Measurements from ENCODE around the gene C3orf62. TPM values are rescaled to one million over a fixed set of nuclear protein-coding genes. Genes with fewer than 3 reads are reported as not detected.
"Not testable (repeated sequence)": the region's sequence is repeated elsewhere in the genome, so short reads cannot be mapped to it uniquely, and the experiment has no call there.

Gene C3orf62
- total RNA-seq, 1 donor from 2014 or later, result 2.9 TPM

DNA sequence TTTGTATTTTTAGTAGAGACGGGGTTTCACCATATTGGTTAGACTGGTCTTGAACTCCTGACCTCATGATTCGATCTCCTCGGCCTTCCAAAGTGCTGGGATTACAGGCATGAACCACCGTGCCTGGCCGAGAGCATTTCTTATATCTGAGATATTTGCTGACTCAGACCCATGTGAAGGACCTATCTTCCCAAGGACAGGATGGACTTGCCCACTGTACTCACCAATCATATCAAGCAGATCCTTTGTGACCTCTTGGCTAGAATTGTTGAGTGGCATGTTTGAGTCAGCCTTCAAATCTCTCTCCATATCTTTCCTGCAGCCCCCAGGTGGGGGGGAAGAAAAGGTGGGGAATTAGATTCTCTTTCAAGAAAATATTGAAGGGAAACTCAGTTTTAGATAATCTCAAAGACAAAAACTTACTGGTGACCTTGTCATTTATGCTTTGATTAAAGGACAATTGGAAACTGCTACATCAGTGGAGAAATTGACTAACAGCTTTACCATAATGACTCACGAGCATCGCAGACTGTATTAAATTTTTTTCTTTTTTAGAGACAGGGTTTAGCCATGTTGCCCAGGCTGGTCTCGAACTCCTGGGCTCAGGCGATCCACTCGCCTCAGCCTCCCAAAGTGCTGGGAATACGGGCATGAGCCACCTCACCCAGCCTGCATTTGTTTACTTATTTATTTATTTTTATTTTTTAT is 3.1 kb downstream of the C3orf62 start:
- DNase-seq (ENCODE audit: low spot score), result no peak
- intact Hi-C loops (cut with DNase I), result no loop called here

- DNase-seq (ENCODE audit: low spot score), result no peak
- intact Hi-C loops (cut with DNase I), result no loop called here
Observed at GRCh38 chr3:49271047-49271446, 6.0 kb downstream of the C3orf62 start.

GRCh38 chr3:49270156-49270500 is 6.9 kb downstream of the C3orf62 start:
- intact Hi-C loops (cut with DNase I), result no loop called here
- no peak for DNase-seq (ENCODE audit: low spot score)

GRCh38 chr3:49269443-49270155 is 7.4 kb downstream of the C3orf62 start:
- intact Hi-C loops (cut with DNase I), result no loop called here
- DNase-seq (ENCODE audit: low spot score), result no peak

- intact Hi-C loops (cut with DNase I), result no loop called here
- no peak for DNase-seq (ENCODE audit: low spot score)
Observed at GRCh38 chr3:49266410-49267095, 10.5 kb downstream of the C3orf62 start.

DNA sequence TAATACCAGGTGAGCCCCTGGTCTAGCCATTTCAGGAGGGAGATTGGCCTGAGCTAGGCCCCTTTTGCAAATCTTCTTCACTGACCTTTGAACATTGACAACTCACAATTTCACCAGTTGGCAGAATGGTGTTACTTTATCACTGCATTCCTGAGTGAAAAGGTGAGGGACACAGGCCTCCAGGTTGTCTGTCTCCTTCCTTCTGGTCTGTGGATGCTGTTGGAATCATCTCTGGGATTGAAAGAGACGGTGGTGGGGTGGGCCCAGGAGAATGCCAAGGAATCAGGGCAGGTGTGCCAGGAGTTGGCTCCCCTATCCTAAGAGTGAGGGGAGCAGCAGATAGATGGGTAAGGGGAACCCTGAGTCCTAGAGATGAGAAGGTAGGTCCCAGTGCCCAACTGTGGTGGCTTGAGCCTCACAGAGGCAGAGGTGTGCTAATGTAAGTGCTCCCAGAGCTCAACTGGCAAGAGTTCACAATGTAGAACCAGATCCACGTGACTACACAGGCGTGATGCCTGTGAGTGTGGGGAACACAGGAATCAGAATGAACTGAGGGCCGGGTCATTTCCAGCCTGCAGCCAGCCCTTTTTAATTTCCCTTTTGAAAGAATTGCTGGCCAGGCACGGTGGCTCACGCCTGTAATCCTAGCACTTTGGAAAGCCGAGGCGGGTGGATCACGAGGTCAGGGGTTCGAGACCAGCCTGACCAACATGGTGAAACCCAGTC is 11.2 kb downstream of the C3orf62 start:
- DNase-seq (ENCODE audit: low spot score), result no peak
- intact Hi-C loops (cut with DNase I), result no loop called here

- intact Hi-C loops (cut with DNase I), result no loop called here
- no peak for DNase-seq (ENCODE audit: low spot score)
Observed at GRCh38 chr3:49263159-49263889, 13.7 kb downstream of the C3orf62 start.

GRCh38 chr3:49260806-49261324 is 16.2 kb downstream of the C3orf62 start:
- no peak for DNase-seq (ENCODE audit: low spot score)
- intact Hi-C loops (cut with DNase I), result no loop called here

DNA sequence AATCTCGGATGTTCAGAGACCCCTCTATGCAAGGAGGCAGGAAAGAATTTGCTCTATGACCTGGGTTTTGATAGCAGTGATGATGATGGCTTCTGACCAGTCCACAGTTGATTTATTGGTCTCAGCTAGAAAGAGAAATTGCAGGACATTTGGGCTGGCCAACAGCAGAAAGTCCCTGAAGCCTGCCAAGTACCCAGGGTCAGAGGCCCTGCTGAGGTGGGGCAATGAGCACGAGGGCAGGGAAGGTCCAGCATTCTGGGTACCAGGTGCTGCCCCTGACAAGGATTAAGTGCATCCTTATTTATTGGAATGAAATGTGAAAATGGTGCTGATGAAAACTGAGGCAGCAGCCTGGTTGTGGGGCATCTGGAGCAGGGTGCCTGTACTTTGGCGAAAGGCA is 19.8 kb downstream of the C3orf62 start:
- intact Hi-C loops (cut with DNase I), result no loop called here

GRCh38 chr3:49255718-49256511 is 21.1 kb downstream of the C3orf62 start:
- intact Hi-C loops (cut with DNase I), result no loop called here
- DNase-seq (ENCODE audit: low spot score), result no peak

More for the DNA sequence above, 19.8 kb downstream of the C3orf62 start:
- no peak for DNase-seq (ENCODE audit: low spot score)

DNA sequence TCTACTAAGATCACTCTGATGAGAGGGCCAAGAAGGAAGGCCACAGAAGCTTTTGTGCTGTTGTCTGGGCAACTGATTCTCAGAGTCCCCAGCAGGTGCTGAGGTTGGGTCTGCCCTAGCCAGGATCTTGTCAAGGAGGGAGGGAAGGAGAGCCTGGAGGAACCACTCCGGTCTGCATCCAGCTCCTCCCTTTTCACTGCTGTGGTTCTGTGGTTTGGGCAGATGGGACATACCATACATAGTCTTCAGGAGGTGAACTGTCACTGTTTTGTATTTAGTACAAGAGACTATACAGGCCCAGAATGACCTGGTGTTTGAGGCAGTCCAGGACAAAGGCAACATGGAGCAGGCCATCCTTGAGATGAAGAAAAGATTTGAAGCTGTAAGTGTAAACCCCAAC is 21.9 kb downstream of the C3orf62 start:
- no peak for DNase-seq (ENCODE audit: low spot score)
- intact Hi-C loops (cut with DNase I), result no loop called here

GRCh38 chr3:49253512-49253911 is 23.5 kb downstream of the C3orf62 start:
- intact Hi-C loops (cut with DNase I), result no loop called here
- DNase-seq (ENCODE audit: low spot score), result no peak

- intact Hi-C loops (cut with DNase I), result no loop called here
Observed at GRCh38 chr3:49248840-49249227, 28.2 kb downstream of the C3orf62 start.

GRCh38 chr3:49244581-49245205 is 32.3 kb downstream of the C3orf62 start:
- DNase-seq (ENCODE audit: low spot score), result no peak
- intact Hi-C loops (cut with DNase I), result no loop called here

More at GRCh38 chr3:49248840-49249227, 28.2 kb downstream of the C3orf62 start:
- DNase-seq (ENCODE audit: low spot score), result no peak

DNA sequence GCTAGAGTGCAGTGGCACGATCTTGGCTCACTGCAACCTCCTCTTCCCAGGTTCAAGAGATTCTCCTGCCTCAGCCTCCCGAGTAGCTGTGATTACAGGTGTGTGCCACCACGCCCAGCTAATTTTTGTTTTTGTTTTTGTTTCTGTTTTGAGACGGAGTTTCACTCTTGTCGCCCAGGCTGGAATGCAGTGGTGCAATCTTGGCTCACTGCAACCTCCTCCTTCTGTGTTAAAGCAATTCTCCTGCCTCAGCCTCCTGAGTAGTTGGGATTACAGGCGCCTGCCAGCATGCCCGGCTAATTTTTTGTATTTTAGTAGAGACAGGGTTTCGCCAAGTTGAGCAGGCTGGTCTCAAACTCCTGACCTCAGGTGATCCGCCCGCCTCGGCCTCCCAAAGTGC is 36.9 kb downstream of the C3orf62 start:
- DNase-seq (ENCODE audit: low spot score); intact Hi-C loops (cut with DNase I): not testable (repeated sequence)

DNA sequence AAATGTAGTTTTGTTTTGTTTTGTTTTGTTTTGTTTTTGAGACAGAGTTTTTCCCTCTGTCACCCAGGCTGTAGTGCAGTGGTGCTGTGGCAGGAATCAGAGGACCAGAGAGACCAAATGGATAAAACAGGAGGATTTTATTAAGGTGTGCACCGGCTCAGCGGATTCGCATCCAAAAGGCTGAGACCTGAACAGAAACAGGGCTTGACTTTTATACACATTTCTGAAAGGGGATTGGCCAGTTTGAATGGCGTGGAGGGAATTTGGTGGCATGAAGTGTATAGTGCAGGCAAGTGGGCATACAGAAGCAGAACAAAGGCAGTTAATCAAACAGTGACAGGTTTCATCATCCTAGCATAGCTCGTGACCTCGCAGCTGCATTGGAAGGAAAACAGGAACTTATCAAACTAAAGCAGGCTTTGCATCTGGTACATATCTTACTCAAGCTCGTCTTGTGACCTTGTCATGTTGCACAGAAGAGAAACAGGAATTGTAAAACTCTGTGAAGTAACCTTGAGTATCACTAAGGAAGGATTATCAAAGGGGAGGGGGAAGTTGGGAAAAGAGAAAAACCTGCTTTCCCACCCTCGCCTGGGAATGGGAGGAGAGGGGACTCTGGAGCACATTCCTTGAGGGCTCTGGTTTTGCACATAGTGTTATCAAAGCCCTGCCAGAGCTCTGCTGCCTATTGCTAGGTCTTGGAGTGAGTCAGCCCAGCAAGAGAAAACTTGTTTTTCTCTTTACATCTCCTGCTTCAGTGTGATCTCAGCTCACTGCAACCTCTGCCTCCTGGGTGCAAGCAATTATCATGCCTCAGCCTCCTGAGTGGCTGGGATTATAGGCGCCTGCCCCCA is 38.5 kb downstream of the C3orf62 start:
- intact Hi-C loops (cut with DNase I), result no loop called here
- DNase-seq (ENCODE audit: low spot score), result no peak

GRCh38 chr3:49237344-49237743 is 39.7 kb downstream of the C3orf62 start:
- DNase-seq (ENCODE audit: low spot score), result no peak
- intact Hi-C loops (cut with DNase I), result no loop called here

Measured in cardiac septum (tissue), 1 donor.